GM21576 (cell line): ENCODE measurements around the gene SPINK1.
"Not testable (repeated sequence)": the region's sequence is repeated elsewhere in the genome, so short reads cannot be mapped to it uniquely, and the experiment has no call there.

ENCODE experiments used
- ATAC-seq: cut with Tn5 transposase; IDR thresholded peaks from one replicate; pipeline ENCODE4 v1.9.1; 2021; ENCODE audit warnings: mild to moderate bottlenecking, moderate library complexity; ENCODE audit not compliant: unreplicated experiment

The SPINK1 gene

DNA sequence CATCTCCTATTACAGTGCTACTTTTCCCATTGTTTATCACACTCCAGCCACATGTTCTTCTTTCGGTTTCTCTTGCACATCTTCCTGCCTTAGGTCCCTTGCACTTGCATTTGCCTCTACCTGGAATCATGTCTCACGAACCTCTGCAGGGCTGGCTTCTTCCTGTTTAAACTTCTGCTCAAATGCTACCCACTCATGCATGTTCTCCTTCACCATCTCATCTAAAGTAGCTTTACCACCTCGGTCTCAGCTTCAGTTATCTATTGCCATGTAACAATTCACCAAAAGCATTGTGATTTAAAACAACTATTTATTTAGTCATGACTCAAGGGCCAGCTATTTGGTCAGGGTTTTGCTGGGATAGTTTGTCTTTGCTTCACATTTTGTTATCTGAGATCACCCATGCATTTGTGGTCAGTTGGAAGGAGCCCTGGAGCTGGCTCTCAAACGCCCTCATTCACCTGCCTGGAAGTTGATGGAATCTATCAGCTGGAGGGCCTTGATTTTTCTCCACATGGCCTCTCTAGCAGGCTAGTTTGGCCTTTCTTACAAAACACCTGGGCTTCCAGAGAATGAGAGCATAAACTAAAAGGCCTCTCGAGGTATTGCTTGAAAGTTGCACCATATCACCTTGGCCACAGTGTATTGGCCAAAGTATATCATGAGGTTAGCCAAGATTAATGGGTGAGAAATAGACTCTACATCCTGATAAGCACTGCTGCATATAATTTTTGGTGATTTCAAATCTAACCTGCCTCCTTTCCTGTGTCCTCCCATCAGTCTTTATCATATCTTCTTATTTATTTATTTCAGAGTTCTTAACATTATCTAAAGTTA is 21.4 kb downstream of the SPINK1 start:
- ATAC-seq, result no peak

DNA sequence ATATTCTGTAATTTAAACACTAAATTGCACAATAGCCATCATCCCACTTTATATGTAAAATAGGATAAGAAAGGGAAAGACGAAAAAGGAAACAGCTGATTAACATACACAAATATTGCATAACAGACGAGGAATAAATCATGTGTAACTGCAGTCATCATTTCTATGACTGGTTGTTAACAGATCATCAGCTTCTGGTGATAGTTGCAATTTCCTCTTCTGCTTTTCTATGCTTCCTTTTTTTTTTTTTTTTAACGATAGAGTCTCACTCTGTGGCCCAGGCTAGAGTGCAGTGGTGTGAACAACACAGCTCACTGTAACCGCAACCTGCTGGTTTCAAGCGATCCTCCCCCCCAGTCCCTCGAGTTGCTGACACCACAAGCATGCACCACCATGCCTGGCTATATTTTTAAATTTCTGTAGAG is 26.4 kb downstream of the SPINK1 start:
- ATAC-seq, result peak; percentile 83

- no peak for ATAC-seq
These were observed 27.1 kb downstream of the SPINK1 start for GRCh38 chr5:147804334-147804733.

- ATAC-seq, result no peak
These were observed 27.5 kb downstream of the SPINK1 start for GRCh38 chr5:147803926-147804325.

DNA sequence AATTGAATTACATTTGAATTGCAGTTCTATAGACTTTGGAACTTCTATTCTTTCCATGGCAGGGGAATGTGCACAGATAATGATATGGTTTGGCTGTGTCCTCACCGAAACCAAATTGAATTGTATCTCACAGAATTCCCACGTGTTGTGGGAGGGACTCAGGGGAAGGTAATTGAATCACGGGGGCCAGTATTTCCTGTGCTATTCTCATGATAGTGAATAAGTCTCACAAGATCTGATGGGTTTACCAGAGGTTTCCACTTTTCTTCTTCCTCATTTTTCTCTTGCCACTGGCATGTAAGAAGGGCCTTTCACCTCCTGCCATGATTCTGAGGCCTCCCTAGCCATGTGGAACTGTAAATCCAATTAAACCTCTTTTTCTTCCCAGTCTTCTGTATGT is 28.3 kb downstream of the SPINK1 start:
- ATAC-seq, result not testable (repeated sequence)

GRCh38 chr5:147801461-147801860 is 30.0 kb downstream of the SPINK1 start:
- no peak for ATAC-seq

GRCh38 chr5:147800491-147800890 is 31.0 kb downstream of the SPINK1 start:
- ATAC-seq, result no peak

DNA sequence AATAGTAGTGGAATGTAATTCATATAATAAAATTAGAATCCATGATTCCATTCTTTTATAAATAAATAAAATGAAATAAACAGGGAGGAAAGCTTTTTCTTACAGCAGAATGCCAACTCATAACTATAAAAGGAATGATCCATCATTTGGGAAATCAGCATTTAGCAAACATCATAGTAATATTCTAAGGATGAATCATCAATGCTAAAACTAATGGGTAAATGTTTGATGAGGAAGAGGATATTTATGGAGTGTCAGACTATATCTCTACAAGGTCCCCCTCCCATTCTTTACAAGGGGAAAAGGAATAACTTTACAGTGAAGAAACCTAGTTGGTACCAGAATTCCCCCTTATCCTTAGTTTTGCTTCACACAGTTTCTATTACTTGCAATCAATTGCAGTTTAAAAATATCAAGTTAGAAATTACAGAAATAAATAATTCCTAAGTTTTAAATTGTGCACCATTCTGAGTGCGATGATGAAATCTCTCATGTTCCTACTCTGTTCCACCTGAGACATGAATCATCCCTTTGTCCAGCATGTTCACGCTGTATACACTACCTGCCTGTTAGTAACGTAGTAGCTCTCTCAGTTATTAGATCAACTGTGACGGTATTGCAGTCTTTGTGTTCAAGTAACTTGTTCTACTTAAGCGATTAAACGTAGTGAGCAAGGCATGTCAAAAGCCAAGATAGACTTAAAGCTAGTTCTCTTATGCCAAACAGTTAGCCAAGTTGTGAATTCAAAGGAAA is 34.7 kb downstream of the SPINK1 start:
- no peak for ATAC-seq

DNA sequence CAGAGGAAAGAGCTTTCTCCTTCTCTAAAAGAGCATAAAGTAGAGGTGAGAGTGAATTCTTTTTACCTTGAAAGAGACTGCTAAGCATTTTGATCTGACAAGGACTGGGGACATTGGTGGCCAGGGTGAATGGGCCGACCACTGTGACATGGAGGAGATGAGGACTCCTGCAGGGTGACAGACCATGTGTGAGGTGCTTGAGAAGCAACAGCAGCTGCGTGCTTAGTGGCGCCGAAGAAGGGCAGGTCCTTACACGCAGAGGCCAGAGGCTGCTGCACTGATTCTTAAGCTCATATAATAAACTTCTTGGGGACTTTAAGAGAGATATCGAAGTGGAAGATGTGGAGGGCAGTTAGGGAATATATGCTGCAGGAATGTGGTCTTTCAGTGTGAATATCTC is 40.3 kb downstream of the SPINK1 start:
- ATAC-seq, result no peak

GRCh38 chr5:147789820-147790219 is 41.7 kb downstream of the SPINK1 start:
- ATAC-seq, result no peak

DNA sequence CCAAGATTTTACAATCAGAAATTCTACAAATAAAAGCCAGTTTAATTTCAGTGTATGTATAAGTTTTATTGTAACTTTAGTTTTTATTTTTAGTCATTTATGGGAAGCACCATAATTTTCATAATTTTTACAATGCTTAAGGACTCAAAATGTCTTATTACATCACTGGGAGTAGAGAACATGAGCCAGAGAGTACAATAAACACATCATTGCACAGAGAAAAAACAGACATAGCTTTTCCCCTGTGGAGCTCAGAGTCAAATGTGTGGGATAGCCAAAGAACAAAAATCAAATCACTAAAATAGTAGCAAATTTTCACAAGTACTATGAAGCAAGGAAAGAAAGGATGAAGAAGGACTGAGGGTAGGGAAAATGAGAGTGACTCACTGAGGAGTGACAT is 43.4 kb downstream of the SPINK1 start:
- no peak for ATAC-seq

DNA sequence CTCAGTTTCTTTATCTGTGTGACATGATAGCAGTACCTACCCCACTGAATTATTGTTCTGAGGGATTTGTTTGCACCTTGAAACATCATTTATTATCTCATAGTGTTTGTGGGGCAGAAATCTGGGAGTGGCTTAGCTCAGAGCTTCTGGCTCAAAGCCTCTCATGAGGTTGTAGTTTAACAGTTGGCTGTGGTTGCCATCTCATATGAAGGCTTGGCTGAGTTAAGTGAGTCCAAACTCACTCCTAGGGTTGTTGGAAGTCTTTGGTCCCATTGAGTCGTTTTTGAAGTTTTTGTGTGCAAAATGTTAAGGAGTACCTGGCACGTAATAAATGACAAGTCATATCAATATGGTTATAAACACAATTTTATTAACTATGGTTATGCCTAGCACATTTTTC is 45.3 kb downstream of the SPINK1 start:
- no peak for ATAC-seq

- no peak for ATAC-seq
These were observed 47.1 kb downstream of the SPINK1 start for GRCh38 chr5:147784146-147784987.

DNA sequence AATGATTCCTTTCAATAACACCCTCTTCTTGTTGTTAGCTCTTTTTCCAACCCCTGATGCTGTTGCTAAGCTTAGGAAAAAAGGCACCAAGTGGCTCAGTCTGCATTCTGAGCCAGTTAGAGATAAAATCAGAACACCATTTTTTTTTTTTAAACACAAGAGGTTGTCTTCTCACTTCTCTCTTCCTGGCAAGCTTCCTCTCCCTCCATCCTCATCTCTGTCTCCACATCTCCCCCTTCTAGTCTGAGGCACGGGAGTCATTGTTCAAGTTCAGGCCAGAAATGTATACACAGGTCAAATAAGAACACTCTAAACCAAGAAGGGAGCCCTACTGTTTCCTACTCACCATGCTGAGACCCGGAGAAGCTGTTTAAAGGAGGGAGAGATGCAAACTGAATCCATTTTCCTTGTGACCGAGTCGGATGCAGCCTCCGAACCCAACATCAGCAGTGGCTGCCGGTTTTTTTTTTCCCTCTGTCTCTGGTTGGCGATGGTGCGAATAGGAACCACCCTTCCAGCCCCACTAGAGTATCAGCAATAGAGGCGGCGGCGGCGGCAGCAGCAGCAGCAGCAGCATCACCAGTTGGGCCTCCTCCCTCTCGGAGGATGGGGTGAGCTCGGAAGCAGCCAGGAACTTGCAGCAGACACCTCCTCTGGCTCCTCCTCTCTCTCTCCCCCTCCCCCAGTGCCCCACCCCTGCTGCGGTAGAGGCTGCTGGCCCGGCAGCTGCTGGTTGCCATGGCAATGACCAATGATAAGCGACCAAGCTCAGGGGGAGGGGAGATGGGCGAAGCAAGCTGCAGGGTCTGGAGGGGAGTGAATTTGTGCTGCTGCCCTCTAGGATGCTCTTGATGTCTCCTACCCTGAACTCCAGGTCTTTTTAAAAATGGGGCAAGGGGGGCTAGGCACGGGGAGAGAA is 49.1 kb downstream of the SPINK1 start, which contains the start of gene JAKMIP2:
TSS of gene JAKMIP2 (minus strand) at position 619 of the 919 bp plus-strand sequence. CDS start 110,922 bp downstream, outside the sequence.
- ATAC-seq, result peak; percentile 81

- no peak for ATAC-seq
These were observed 50.4 kb downstream of the SPINK1 start for GRCh38 chr5:147780924-147781573.

GRCh38 chr5:147779694-147780093 is 51.8 kb downstream of the SPINK1 start:
- ATAC-seq, result no peak

GRCh38 chr5:147776989-147777388 is 54.5 kb downstream of the SPINK1 start:
- no peak for ATAC-seq
